Activated naive CD8-positive, alpha-beta T cell treated with anti-CD3 and anti-CD28 coated beads, Interleukin-2, amount 10 ng/mL, durations not matched to agents 7 days and 5 days (primary cell): Measurements from ENCODE around the gene P4HA2. TPM values are rescaled to one million over a fixed set of nuclear protein-coding genes. Genes with fewer than 3 reads are reported as not detected.

Experiments
- ATAC-seq: fragments of 150-1000 bp; cut with Tn5 transposase; one replicate; pipeline ENCODE4 v1.10.0; 2021; ENCODE audit warnings: low read depth, moderate library complexity
- POLR2A ChIA-PET: fragments of 350-600 bp; sonication (Branson Sonifier 250); formaldehyde crosslinking; loops from one replicate; lab custom pipeline; 2021; ENCODE audit warnings: antibody characterized with exemption; lab: Charles Lee
- DNase-seq: peaks from one replicate; pipeline ENCODE4 v3.0.0; 2021
- H3K27ac Mint-ChIP-seq: one replicate; pipeline ENCODE4 v1.8.0; 2022; ENCODE audit warnings: mild to moderate bottlenecking, mixed read lengths
- H3K27me3 Mint-ChIP-seq: one replicate; pipeline ENCODE4 v1.8.0; 2022; ENCODE audit warnings: mild to moderate bottlenecking, moderate library complexity, mixed read lengths
- H3K36me3 Mint-ChIP-seq: one replicate; pipeline ENCODE4 v1.8.0; 2021; ENCODE audit warnings: mild to moderate bottlenecking, mixed read lengths
- H3K4me1 Mint-ChIP-seq: one replicate; pipeline ENCODE4 v1.8.0; 2021; ENCODE audit warnings: mixed read lengths
- H3K4me3 Mint-ChIP-seq: one replicate; pipeline ENCODE4 v1.8.0; 2022; ENCODE audit warnings: mild to moderate bottlenecking, moderate library complexity, mixed read lengths
- H3K9me3 Mint-ChIP-seq: one replicate; pipeline ENCODE4 v1.8.0; 2021; ENCODE audit warnings: mixed read lengths
- total RNA-seq, 2 experiments: library from RNA; stranded (reverse); gene quantifications; one replicate each; pipeline ENCODE4 v1.2.3, GENCODE V29; 2021

The P4HA2 gene
- 10 to 100 TPM; 10.1 to 10.7 TPM for total RNA-seq

DNA sequence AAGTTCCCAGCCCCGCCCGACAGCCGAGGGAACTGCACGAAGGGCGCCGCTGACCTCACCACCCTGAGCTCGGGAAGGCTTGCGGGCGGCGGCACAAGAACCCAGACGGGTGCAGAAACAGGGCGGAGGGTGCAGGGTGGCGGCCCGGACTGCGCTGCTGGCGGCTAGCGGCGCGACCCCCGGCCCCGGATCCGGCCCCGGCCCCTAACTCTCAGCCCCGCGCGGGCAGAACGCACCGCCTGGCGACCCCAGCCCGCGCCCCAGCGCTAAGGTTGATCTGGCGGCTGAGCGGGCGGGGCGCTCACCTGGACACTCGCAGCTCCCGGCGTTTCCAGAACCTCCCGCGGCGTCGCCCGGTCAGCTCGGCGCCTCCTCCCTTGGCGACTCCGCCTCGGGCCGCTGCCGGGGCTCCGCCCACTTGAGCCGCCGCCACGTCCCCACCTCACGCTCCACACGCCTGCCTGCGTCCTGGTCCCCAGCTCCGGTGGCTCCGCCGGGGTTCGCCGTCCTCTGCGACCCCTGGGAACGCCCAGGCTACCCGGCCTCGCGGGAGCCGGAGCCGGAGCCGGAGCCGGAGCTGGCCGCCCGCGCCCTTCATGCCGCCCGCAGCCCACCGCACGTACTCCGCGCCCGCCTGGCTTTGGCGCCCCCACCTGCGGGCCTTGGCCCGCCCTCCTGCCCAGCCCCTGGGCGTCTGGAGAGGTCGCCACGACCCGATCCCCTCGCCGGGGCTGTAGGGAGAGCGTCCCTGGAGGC, at the start of gene P4HA2:
Gene P4HA2 (minus strand): TSS at position 369 of the 756 bp plus-strand sequence. CDS start 9,227 bp downstream, outside the sequence.
- DNase-seq (peak; percentile 73), ATAC-seq (peak; percentile 69)
- no peak within 1 kb of the TSS for H3K27ac Mint-ChIP-seq
- no peaks in the 10 kb centered on the region for H3K9me3 Mint-ChIP-seq
- H3K36me3 Mint-ChIP-seq = peaks cover 5% of the 10 kb centered on the region
- H3K27me3 Mint-ChIP-seq = peaks cover 9% of the 10 kb centered on the region
- POLR2A ChIA-PET = interaction anchor here (1.1 kb wide), 1 partner anchor 11 kb away, joined by 3 read pairs; no protein-coding TSS in a partner anchor
- peaks cover 36% of the 10 kb centered on the region for H3K4me1 Mint-ChIP-seq
- peak within 1 kb of the TSS; percentile 60 for H3K4me3 Mint-ChIP-seq

DNA sequence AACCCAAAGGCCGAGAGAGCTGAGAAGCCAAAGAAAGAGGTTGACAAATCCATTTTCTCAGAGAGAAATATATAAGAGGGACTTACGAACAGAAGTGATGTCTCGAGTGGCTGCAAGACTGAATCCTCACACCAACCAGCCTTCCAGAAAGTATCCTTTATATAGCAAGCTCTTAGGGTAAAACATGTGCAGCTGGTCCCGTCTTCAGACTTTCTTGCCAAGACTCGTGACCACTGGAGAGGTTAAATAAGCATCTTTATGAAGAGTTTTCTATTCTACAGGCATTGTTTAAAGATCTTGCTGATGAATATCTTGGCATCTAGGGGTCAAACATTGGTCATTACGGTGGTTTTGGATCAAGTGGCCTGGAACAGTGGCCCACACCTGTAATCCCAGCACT, 49.6 kb upstream of the P4HA2 start:
- Mint-ChIP-seq H3K27ac (no peak overlapping the region), H3K9me3 (no peaks in the 10 kb centered on the region), H3K36me3 (no peaks in the 10 kb centered on the region), H3K27me3 (peaks cover 16% of the 10 kb centered on the region), H3K4me3 (no peak overlapping the region), H3K4me1 (peaks cover 4% of the 10 kb centered on the region)
- DNase-seq = no peak
- POLR2A ChIA-PET = no interaction called here
- no peak for ATAC-seq

DNA sequence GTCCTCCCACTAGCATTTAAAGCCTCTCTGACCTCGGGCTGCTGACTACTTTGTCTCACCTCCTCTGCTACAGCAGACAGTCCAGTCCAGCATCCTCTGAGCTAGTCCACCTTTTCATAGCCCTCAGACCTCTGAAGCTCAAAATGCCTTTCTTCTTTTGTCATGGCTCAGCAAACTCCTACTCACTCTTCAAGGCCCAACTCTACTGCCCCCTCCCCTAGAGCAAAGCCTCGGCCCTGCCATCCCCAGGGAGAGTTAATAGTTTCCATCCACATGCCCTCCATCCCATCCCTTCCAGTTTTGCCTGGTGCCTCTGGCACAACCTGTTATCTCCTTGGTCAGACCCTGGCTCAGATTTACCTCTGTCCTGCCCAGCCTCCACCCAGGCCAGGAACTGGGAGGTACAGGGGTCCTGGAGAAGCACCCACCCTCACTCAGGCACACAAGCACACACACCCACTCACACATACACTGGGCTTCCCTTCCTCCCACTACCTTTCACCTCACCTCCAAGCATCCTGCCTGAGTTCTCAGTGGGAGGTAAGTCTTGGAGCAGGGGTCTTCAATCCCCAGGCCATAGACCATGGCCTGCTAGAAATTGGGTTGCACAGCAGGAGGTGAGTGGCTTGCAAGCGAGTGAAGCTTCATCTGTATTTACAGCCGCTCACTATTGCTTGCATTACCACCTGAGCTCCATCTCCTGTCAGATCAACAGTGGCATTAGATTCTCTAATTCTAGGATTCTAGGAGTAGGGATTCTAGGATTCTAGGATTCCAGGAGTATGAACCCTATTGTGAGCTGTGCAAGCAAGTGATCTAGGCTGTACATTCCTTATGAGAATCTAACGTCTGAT, 47.9 kb upstream of the P4HA2 start:
- Mint-ChIP-seq H3K27me3 (peaks cover 13% of the 10 kb centered on the region), H3K4me3 (no peak overlapping the region), H3K36me3 (no peaks in the 10 kb centered on the region), H3K27ac (no peak overlapping the region), H3K9me3 (no peaks in the 10 kb centered on the region), H3K4me1 (peaks cover 9% of the 10 kb centered on the region)
- no peak for DNase-seq
- POLR2A ChIA-PET = no interaction called here
- no peak for ATAC-seq

GRCh38 chr5:132274050-132274792, 46.6 kb upstream of the P4HA2 start:
- ATAC-seq = no peak
- POLR2A ChIA-PET = no interaction called here
- H3K4me3 Mint-ChIP-seq = no peak overlapping the region
- H3K36me3 Mint-ChIP-seq = no peaks in the 10 kb centered on the region
- peaks cover 9% of the 10 kb centered on the region for H3K4me1 Mint-ChIP-seq
- H3K27ac Mint-ChIP-seq = no peak overlapping the region
- H3K9me3 Mint-ChIP-seq = no peaks in the 10 kb centered on the region
- no peak for DNase-seq
- peaks cover 11% of the 10 kb centered on the region for H3K27me3 Mint-ChIP-seq

DNA sequence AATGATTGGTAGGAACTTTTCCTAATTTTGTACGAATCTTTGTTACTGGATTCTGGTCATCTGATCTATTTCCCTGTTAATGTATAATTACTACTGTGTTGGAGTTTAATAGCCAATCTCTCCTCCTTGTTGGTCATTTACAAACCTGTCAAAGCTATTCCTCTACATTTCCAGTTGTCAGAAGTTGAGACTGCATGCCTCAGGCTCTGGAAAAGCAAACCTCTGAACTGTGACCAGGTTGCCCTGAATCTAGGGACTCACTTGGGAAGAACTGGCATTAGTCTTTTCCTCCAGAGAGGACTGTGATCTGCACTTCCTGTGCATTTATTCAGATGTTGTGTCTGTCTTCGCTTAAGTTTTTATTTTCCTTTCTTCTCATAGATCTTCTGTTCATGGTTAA, 46.0 kb upstream of the P4HA2 start:
- H3K27ac Mint-ChIP-seq = no peak overlapping the region
- H3K27me3 Mint-ChIP-seq = peaks cover 11% of the 10 kb centered on the region
- DNase-seq = no peak
- POLR2A ChIA-PET = no interaction called here
- H3K9me3 Mint-ChIP-seq = no peaks in the 10 kb centered on the region
- no peak overlapping the region for H3K4me3 Mint-ChIP-seq
- peaks cover 9% of the 10 kb centered on the region for H3K4me1 Mint-ChIP-seq
- H3K36me3 Mint-ChIP-seq = no peaks in the 10 kb centered on the region
- ATAC-seq = no peak

DNA sequence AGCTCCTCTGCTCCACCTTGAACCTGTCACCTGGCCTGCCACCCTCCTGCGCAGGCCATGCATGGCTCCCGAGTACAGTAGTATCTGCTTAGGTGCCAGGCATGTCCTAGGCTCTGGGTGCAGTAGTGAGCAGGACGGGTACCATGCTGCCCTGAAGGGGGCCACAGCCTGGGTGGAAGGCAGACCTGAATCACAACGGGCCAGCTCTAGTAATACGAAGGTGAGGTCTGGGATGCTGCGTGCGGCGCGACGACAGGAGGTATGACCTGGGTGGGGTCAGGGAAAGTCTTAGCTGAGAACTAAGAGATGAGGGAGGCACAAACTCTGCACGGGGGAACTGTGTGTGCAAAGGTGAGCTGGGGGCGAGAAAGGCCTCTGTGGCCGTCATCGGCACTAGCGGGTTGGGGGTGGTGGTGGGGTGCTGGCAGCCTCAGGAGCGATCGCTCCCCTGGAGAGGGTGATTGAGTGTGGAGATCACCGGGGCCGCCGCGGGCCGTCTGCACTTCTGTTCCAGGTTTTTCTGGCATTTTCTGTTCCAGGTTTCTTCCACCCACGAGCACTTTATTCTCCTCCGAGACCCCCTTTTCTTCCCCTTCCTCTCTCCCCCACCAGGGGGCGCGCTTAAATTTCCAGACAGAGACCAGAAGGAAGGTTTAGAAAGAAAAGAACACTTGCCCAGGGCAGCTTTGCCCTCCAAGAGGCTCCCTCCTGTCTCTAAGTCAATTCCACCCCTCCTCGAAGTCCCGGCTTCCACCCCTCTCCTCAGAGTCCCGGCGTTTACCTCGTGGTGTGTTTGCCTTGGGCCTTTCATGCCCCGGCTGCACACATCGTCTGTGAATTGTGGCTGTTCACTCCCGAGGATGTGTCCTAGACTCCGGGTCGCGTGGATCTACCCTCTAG, 44.9 kb upstream of the P4HA2 start:
- ATAC-seq (no peak), DNase-seq (peak; percentile 76)
- Mint-ChIP-seq H3K4me3 (no peak overlapping the region), H3K4me1 (peaks cover 9% of the 10 kb centered on the region), H3K36me3 (no peaks in the 10 kb centered on the region), H3K27ac (no peak overlapping the region), H3K9me3 (no peaks in the 10 kb centered on the region), H3K27me3 (peaks cover 11% of the 10 kb centered on the region)
- POLR2A ChIA-PET = interaction anchor here (1.0 kb wide), 1 partner anchor 8 kb away, joined by 4 read pairs; no protein-coding TSS in a partner anchor

DNA sequence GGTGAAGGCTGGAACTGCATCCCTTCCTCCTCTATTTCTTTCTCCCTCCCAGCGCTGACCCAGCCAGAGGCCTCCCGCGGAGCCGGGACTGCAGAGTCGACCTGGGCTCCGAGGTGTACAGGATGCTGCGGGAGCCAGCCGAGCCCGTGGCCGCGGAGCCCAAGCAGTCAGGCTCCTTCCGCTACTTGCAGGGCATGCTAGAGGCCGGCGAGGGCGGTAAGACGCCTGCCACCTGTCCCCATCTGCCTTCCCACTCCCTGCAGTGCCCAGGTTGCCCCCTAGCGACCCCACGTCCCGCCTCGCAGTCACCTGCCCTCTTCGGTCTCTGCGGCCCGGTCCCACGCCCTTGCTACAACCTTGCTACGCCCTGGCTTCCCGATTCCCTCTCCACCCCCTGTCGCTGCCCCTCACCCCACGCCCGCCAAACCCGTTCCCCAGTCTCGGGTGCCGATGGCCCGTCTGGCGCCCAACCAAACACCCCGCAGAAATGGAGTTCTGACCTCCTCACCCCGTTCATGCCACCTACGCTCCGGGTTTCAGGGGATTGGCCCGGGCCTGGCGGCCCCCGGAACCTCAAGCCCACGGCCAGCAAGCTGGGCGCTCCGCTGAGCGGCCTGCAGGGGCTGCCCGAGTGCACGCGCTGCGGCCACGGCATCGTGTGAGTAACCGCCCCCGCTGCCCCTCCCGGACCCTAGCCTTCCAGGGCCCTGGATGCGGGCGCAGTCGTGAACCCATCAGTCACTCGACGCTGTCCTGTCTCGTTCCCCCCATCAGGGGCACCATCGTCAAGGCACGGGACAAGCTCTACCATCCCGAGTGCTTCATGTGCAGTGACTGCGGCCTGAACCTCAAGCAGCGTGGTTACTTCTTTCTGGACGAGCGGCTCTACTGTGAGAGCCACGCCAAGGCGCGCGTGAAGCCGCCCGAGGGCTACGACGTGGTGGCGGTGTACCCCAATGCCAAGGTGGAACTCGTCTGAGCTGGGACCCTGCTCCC, 43.9 kb upstream of the P4HA2 start:
- H3K4me3 Mint-ChIP-seq = peak overlapping the region; percentile 53
- no peaks in the 10 kb centered on the region for H3K9me3 Mint-ChIP-seq
- ATAC-seq (peak; percentile 55), DNase-seq (no peak)
- H3K27me3 Mint-ChIP-seq = peaks cover 11% of the 10 kb centered on the region
- POLR2A ChIA-PET = interaction anchor here (1.0 kb wide), 1 partner anchor 9 kb away, joined by 4 read pairs; no protein-coding TSS in a partner anchor
- H3K4me1 Mint-ChIP-seq = peaks cover 11% of the 10 kb centered on the region
- H3K27ac Mint-ChIP-seq = peak overlapping the region; percentile 42
- no peaks in the 10 kb centered on the region for H3K36me3 Mint-ChIP-seq

DNA sequence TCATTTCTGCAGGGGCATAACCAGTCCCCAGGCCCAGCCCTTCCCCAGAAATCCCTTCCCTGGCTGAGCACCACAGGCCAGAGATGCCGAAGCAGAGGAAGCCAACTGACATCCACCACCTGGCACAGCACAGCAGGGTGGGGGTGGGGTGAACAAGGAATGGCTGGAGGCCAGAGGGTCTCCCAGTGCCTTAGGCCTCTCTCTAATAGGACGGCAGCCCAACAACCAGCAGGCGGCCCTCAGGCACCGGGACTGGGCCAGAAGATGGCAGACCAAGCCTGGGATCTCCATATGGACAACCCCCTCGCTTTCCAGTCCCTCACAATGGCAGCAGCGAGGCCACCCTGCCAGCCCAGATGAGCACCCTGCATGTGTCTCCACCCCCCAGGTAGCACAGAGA, 43.1 kb upstream of the P4HA2 start:
- no peak for ATAC-seq
- H3K4me1 Mint-ChIP-seq = peaks cover 11% of the 10 kb centered on the region
- H3K27me3 Mint-ChIP-seq = peaks cover 9% of the 10 kb centered on the region
- no peak for DNase-seq
- POLR2A ChIA-PET = no interaction called here
- no peaks in the 10 kb centered on the region for H3K36me3 Mint-ChIP-seq
- H3K9me3 Mint-ChIP-seq = no peaks in the 10 kb centered on the region
- no peak overlapping the region for H3K27ac Mint-ChIP-seq
- no peak overlapping the region for H3K4me3 Mint-ChIP-seq

DNA sequence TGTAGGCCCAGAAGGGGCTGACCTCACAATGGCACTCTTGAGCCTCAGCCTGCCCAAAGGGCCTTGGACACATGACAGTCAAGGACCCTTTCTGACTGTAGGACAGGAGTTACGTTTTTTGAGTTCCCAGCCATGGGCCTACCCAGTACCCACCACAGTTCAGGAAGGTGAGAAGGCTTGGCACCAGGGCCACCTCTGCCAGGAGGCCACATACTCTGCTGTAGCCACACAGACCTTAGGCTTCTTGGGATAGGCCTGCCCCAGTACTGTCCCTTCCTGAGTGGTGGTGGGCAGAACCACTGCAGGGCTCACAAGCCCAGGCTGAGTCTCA, 42.6 kb upstream of the P4HA2 start:
- POLR2A ChIA-PET = no interaction called here
- ATAC-seq = no peak
- no peak for DNase-seq

GRCh38 chr5:132269635-132270334, 42.1 kb upstream of the P4HA2 start:
- DNase-seq = no peak
- Mint-ChIP-seq H3K4me1 (peaks cover 11% of the 10 kb centered on the region), H3K27me3 (peaks cover 7% of the 10 kb centered on the region), H3K36me3 (no peaks in the 10 kb centered on the region), H3K4me3 (no peak overlapping the region), H3K27ac (no peak overlapping the region), H3K9me3 (no peaks in the 10 kb centered on the region)
- ATAC-seq = no peak
- POLR2A ChIA-PET = no interaction called here

More for the DNA sequence above, 42.6 kb upstream of the P4HA2 start:
- no peak overlapping the region for H3K27ac Mint-ChIP-seq
- peaks cover 9% of the 10 kb centered on the region for H3K27me3 Mint-ChIP-seq
- peaks cover 11% of the 10 kb centered on the region for H3K4me1 Mint-ChIP-seq
- H3K36me3 Mint-ChIP-seq = no peaks in the 10 kb centered on the region
- no peaks in the 10 kb centered on the region for H3K9me3 Mint-ChIP-seq
- H3K4me3 Mint-ChIP-seq = no peak overlapping the region

DNA sequence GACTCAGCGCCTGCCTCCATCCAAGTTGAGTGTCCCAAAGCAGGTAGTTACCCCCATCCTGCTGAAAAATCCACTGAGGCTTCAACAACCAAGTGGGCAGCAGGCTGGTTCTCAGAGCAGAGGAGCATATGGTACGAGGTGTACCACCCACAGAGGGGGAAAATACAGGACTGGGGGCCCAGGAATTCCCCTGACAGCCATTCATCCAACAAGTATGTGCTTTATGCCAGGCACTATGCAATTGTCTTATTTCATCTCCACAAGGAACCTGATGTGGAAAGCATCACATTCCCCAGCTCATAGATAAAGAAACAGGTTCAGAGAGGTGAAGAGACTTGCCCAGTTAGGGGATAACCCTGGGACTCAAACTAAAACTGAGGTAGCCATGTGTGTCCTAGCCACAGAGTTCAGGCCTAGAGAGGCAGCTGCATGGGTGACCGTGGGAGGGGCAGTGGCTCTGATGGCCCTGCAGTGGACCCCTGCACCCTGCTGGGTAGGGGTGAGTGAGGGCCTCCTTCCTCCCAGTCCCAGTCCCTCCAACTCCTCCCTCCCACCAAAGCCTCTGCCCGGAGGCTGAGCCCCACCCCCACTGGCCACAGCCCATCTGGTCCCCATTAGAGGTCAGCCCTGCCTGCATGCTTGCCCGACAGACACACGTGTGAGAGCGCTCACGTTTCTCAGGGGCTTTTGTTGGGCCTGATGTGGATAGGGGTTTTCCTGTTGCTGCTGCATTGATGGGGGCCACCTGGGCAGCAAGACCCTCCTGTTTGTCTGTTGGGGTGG, 41.3 kb upstream of the P4HA2 start:
- DNase-seq = no peak
- Mint-ChIP-seq H3K27ac (no peak overlapping the region), H3K36me3 (no peaks in the 10 kb centered on the region), H3K4me1 (peaks cover 13% of the 10 kb centered on the region), H3K4me3 (no peak overlapping the region), H3K27me3 (peaks cover 7% of the 10 kb centered on the region), H3K9me3 (no peaks in the 10 kb centered on the region)
- no peak for ATAC-seq
- POLR2A ChIA-PET = no interaction called here
